GM19397 (cell line): ENCODE results near the gene LDLRAP1.

Experiments
- ATAC-seq: cut with Tn5 transposase; IDR thresholded peaks from one replicate; pipeline ENCODE4 v1.9.1; 2021; ENCODE audit warnings: mild to moderate bottlenecking, moderate library complexity; ENCODE audit not compliant: unreplicated experiment

Gene LDLRAP1

GRCh38 chr1:25560788-25561187 lies 17.4 kb downstream of the LDLRAP1 start:
- no peak for ATAC-seq

GRCh38 chr1:25561421-25562100 lies 18.2 kb downstream of the LDLRAP1 start:
- no peak for ATAC-seq

GRCh38 chr1:25562101-25562927 lies 18.9 kb downstream of the LDLRAP1 start:
- peak; percentile 56 for ATAC-seq

GRCh38 chr1:25562928-25563283 lies 19.5 kb downstream of the LDLRAP1 start:
- ATAC-seq, result no peak

- ATAC-seq, result no peak
Measured at GRCh38 chr1:25563330-25564215, 20.2 kb downstream of the LDLRAP1 start.

GRCh38 chr1:25564777-25565574 lies 21.6 kb downstream of the LDLRAP1 start:
- no peak for ATAC-seq

GRCh38 chr1:25565626-25566025 lies 22.2 kb downstream of the LDLRAP1 start:
- ATAC-seq, result no peak

GRCh38 chr1:25566176-25566729 lies 22.8 kb downstream of the LDLRAP1 start:
- ATAC-seq, result no peak

GRCh38 chr1:25566730-25567341 lies 23.4 kb downstream of the LDLRAP1 start:
- no peak for ATAC-seq

- no peak for ATAC-seq
Measured at GRCh38 chr1:25567710-25568089, 24.3 kb downstream of the LDLRAP1 start.

- no peak for ATAC-seq
Measured at GRCh38 chr1:25568090-25568833, 24.9 kb downstream of the LDLRAP1 start.

- no peak for ATAC-seq
Measured at GRCh38 chr1:25568834-25569596, 25.6 kb downstream of the LDLRAP1 start.

- no peak for ATAC-seq
Measured at GRCh38 chr1:25569597-25570396, 26.4 kb downstream of the LDLRAP1 start.

GRCh38 chr1:25570798-25571521 lies 27.6 kb downstream of the LDLRAP1 start:
- no peak for ATAC-seq

- ATAC-seq, result no peak
Measured at GRCh38 chr1:25571522-25571970, 28.1 kb downstream of the LDLRAP1 start.

- ATAC-seq, result no peak
Measured at GRCh38 chr1:25572107-25572506, 28.7 kb downstream of the LDLRAP1 start.
